Measurements from ENCODE around the gene PITPNC1. TPM values are rescaled to one million over a fixed set of nuclear protein-coding genes. Genes with fewer than 3 reads are reported as not detected.

The PITPNC1 gene
- total RNA-seq, 1 experiment from 2014 or later = 20.8 TPM

- H3K4me1 ChIP-seq (ENCODE audit: control insufficient read depth, insufficient read depth, low read length) = peaks cover 12% of the 10 kb centered on the region
- BruUV-seq (replicated peaks) = no TSS peak
- no peak for DNase-seq (ENCODE audit: low read depth, low spot score)
Observed at GRCh38 chr17:67399676-67400075, 22.6 kb downstream of the PITPNC1 start.

GRCh38 chr17:67400193-67400592, 23.1 kb downstream of the PITPNC1 start:
- CTCF ChIA-PET = no interaction called here
- Histone ChIP-seq H3K4me3 (ENCODE audit: low read depth in 2 of 2, low read length in 2 of 2) (no peak overlapping the region), H3K27ac (ENCODE audit: low read length) (peak overlapping the region; percentile 44), H3K9me3 (ENCODE audit: control insufficient read depth, insufficient read depth, low read depth, low read length) (no peaks in the 10 kb centered on the region), H3K4me1 (ENCODE audit: control insufficient read depth, insufficient read depth, low read length) (peaks cover 12% of the 10 kb centered on the region), H3K36me3 (ENCODE audit: control insufficient read depth, insufficient read depth, low read length) (no peaks in the 10 kb centered on the region), H3K27me3 (ENCODE audit: control insufficient read depth, insufficient read depth, low read length) (no peaks in the 10 kb centered on the region)
- in situ Hi-C loops (cut with HindIII; ENCODE audit: low pct_unique_long_range_greater_than_20kb, low sequenced_read_pairs) = no loop called here
- no peak for TF ChIP-seq REST (IDR thresholded peaks at IDR 0.05; ENCODE audit: insufficient read depth in 1 of 2, low read depth in 2 of 2, low read length in 1 of 2)
- no peak for TF ChIP-seq POLR2AphosphoS5 (IDR thresholded peaks at IDR 0.05; ENCODE audit: low read depth, low read length)
- no peak for TF ChIP-seq TCF7L2 (IDR thresholded peaks at IDR 0.05; ENCODE audit: low read depth, low read length)
- TF ChIP-seq CTCF (IDR thresholded peaks at IDR 0.05) = no peak
- TF ChIP-seq SIN3A (IDR thresholded peaks at IDR 0.05; ENCODE audit: borderline replicate concordance, insufficient read depth, low read depth, low read length) = no peak
- ATAC-seq (no peak), DNase-seq (ENCODE audit: low read depth, low spot score) (no peak)
- POLR2A ChIA-PET = no interaction called here
- intact Hi-C loops (cut with micrococcal nuclease; ENCODE audit: unreplicated experiment) = no loop called here
- BruUV-seq (replicated peaks) = no TSS peak

More at GRCh38 chr17:67399676-67400075, 22.6 kb downstream of the PITPNC1 start:
- H3K9me3 ChIP-seq (ENCODE audit: control insufficient read depth, insufficient read depth, low read depth, low read length) = no peaks in the 10 kb centered on the region
- in situ Hi-C loops (cut with HindIII; ENCODE audit: low pct_unique_long_range_greater_than_20kb, low sequenced_read_pairs) = no loop called here
- H3K27ac ChIP-seq (ENCODE audit: low read length) = peak overlapping the region; percentile 44
- POLR2A ChIA-PET = no interaction called here
- peak; percentile 48; the same call in 1 of the 2 replicates for ATAC-seq
- CTCF ChIA-PET = no interaction called here
- TF ChIP-seq CTCF (IDR thresholded peaks at IDR 0.05) (no peak), REST (IDR thresholded peaks at IDR 0.05; ENCODE audit: insufficient read depth in 1 of 2, low read depth in 2 of 2, low read length in 1 of 2) (no peak)
- intact Hi-C loops (cut with micrococcal nuclease; ENCODE audit: unreplicated experiment) = no loop called here
- H3K27me3 ChIP-seq (ENCODE audit: control insufficient read depth, insufficient read depth, low read length) = no peaks in the 10 kb centered on the region
- H3K36me3 ChIP-seq (ENCODE audit: control insufficient read depth, insufficient read depth, low read length) = no peaks in the 10 kb centered on the region
- no peak overlapping the region for H3K4me3 ChIP-seq (ENCODE audit: low read depth in 2 of 2, low read length in 2 of 2)

Measured in Panc1 (cell line).